ENCODE results near the gene SPATA31D1.

SPATA31D1 gene

GRCh38 chr9:82021198-82021597, 32.6 kb downstream of the SPATA31D1 start:
- Histone ChIP-seq H3K9ac (ENCODE audit: low read length) (no peak overlapping the region), H3K36me3 (ENCODE audit: control insufficient read depth, insufficient read depth, low read length) (no peaks in the 10 kb centered on the region), H3K9me3 (ENCODE audit: control insufficient read depth, insufficient read depth, low read depth, low read length) (no peaks in the 10 kb centered on the region; the same call in 1 of the 2 replicates), H3K4me3 (ENCODE audit: low read depth, low read length) (no peak overlapping the region), H3K27me3 (ENCODE audit: control insufficient read depth, insufficient read depth, low read length) (no peaks in the 10 kb centered on the region), H3K4me1 (ENCODE audit: control insufficient read depth, insufficient read depth, low read length) (no peaks in the 10 kb centered on the region), H3K27ac (ENCODE audit: low read depth, low read length) (no peak overlapping the region)

GRCh38 chr9:82022121-82022520, 33.5 kb downstream of the SPATA31D1 start:
- no peak overlapping the region for H3K4me3 ChIP-seq (ENCODE audit: low read depth, low read length)
- no peak overlapping the region for H3K27ac ChIP-seq (ENCODE audit: low read depth, low read length)
- no peaks in the 10 kb centered on the region; the same call in 1 of the 2 replicates for H3K4me1 ChIP-seq (ENCODE audit: control insufficient read depth, insufficient read depth, low read length)
- no peaks in the 10 kb centered on the region; the same call in 1 of the 2 replicates for H3K9me3 ChIP-seq (ENCODE audit: control insufficient read depth, insufficient read depth, low read depth, low read length)
- no peak overlapping the region for H3K9ac ChIP-seq (ENCODE audit: low read length)
- H3K27me3 ChIP-seq (ENCODE audit: control insufficient read depth, insufficient read depth, low read length), result no peaks in the 10 kb centered on the region
- H3K36me3 ChIP-seq (ENCODE audit: control insufficient read depth, insufficient read depth, low read length), result no peaks in the 10 kb centered on the region

- no peak overlapping the region for H3K9ac ChIP-seq (ENCODE audit: low read length)
- no peaks in the 10 kb centered on the region for H3K27me3 ChIP-seq (ENCODE audit: control insufficient read depth, insufficient read depth, low read length)
- H3K27ac ChIP-seq (ENCODE audit: low read depth, low read length), result no peak overlapping the region
- no peaks in the 10 kb centered on the region; the same call in 1 of the 2 replicates for H3K4me1 ChIP-seq (ENCODE audit: control insufficient read depth, insufficient read depth, low read length)
- H3K9me3 ChIP-seq (ENCODE audit: control insufficient read depth, insufficient read depth, low read depth, low read length), result no peaks in the 10 kb centered on the region; the same call in 1 of the 2 replicates
- H3K4me3 ChIP-seq (ENCODE audit: low read depth, low read length), result no peak overlapping the region
- no peaks in the 10 kb centered on the region for H3K36me3 ChIP-seq (ENCODE audit: control insufficient read depth, insufficient read depth, low read length)
Observed at GRCh38 chr9:82024908-82025307, 36.3 kb downstream of the SPATA31D1 start.

- Histone ChIP-seq H3K27ac (ENCODE audit: low read depth, low read length) (no peak overlapping the region), H3K9me3 (ENCODE audit: control insufficient read depth, insufficient read depth, low read depth, low read length) (no peaks in the 10 kb centered on the region), H3K36me3 (ENCODE audit: control insufficient read depth, insufficient read depth, low read length) (no peaks in the 10 kb centered on the region), H3K9ac (ENCODE audit: low read length) (no peak overlapping the region), H3K4me1 (ENCODE audit: control insufficient read depth, insufficient read depth, low read length) (peaks cover 12% of the 10 kb centered on the region), H3K27me3 (ENCODE audit: control insufficient read depth, insufficient read depth, low read length) (no peaks in the 10 kb centered on the region), H3K4me3 (ENCODE audit: low read depth, low read length) (no peak overlapping the region)
Observed at GRCh38 chr9:82031538-82032280, 43.1 kb downstream of the SPATA31D1 start.

- no peak overlapping the region for H3K27ac ChIP-seq (ENCODE audit: low read depth, low read length)
- H3K27me3 ChIP-seq (ENCODE audit: control insufficient read depth, insufficient read depth, low read length), result no peaks in the 10 kb centered on the region
- H3K36me3 ChIP-seq (ENCODE audit: control insufficient read depth, insufficient read depth, low read length), result no peaks in the 10 kb centered on the region
- no peak overlapping the region for H3K9ac ChIP-seq (ENCODE audit: low read length)
- H3K4me3 ChIP-seq (ENCODE audit: low read depth, low read length), result no peak overlapping the region
- no peaks in the 10 kb centered on the region for H3K9me3 ChIP-seq (ENCODE audit: control insufficient read depth, insufficient read depth, low read depth, low read length)
- peaks cover 12% of the 10 kb centered on the region for H3K4me1 ChIP-seq (ENCODE audit: control insufficient read depth, insufficient read depth, low read length)
Observed at GRCh38 chr9:82034956-82035731, 46.6 kb downstream of the SPATA31D1 start.

- no peaks in the 10 kb centered on the region for H3K36me3 ChIP-seq (ENCODE audit: control insufficient read depth, insufficient read depth, low read length)
- H3K27ac ChIP-seq (ENCODE audit: low read depth, low read length), result no peak overlapping the region
Observed at GRCh38 chr9:82036086-82036485, 47.5 kb downstream of the SPATA31D1 start.

GRCh38 chr9:82037126-82037525, 48.6 kb downstream of the SPATA31D1 start:
- Histone ChIP-seq H3K9me3 (ENCODE audit: control insufficient read depth, insufficient read depth, low read depth, low read length) (no peaks in the 10 kb centered on the region), H3K27me3 (ENCODE audit: control insufficient read depth, insufficient read depth, low read length) (no peaks in the 10 kb centered on the region), H3K36me3 (ENCODE audit: control insufficient read depth, insufficient read depth, low read length) (no peaks in the 10 kb centered on the region), H3K27ac (ENCODE audit: low read depth, low read length) (no peak overlapping the region), H3K4me1 (ENCODE audit: control insufficient read depth, insufficient read depth, low read length) (peaks cover 2% of the 10 kb centered on the region), H3K9ac (ENCODE audit: low read length) (no peak overlapping the region), H3K4me3 (ENCODE audit: low read depth, low read length) (no peak overlapping the region)

More at GRCh38 chr9:82036086-82036485, 47.5 kb downstream of the SPATA31D1 start:
- Histone ChIP-seq H3K9ac (ENCODE audit: low read length) (no peak overlapping the region), H3K4me1 (ENCODE audit: control insufficient read depth, insufficient read depth, low read length) (peaks cover 12% of the 10 kb centered on the region), H3K9me3 (ENCODE audit: control insufficient read depth, insufficient read depth, low read depth, low read length) (no peaks in the 10 kb centered on the region), H3K4me3 (ENCODE audit: low read depth, low read length) (no peak overlapping the region), H3K27me3 (ENCODE audit: control insufficient read depth, insufficient read depth, low read length) (no peaks in the 10 kb centered on the region)

- Histone ChIP-seq H3K4me1 (ENCODE audit: control insufficient read depth, insufficient read depth, low read length) (no peaks in the 10 kb centered on the region), H3K9me3 (ENCODE audit: control insufficient read depth, insufficient read depth, low read depth, low read length) (no peaks in the 10 kb centered on the region), H3K4me3 (ENCODE audit: low read depth, low read length) (no peak overlapping the region), H3K36me3 (ENCODE audit: control insufficient read depth, insufficient read depth, low read length) (no peaks in the 10 kb centered on the region), H3K27me3 (ENCODE audit: control insufficient read depth, insufficient read depth, low read length) (no peaks in the 10 kb centered on the region), H3K9ac (ENCODE audit: low read length) (no peak overlapping the region), H3K27ac (ENCODE audit: low read depth, low read length) (no peak overlapping the region)
Observed at GRCh38 chr9:82038897-82039296, 50.3 kb downstream of the SPATA31D1 start.
